H9 (cell line): ENCODE measurements around the gene DEFB123. TPM values are rescaled to one million over a fixed set of nuclear protein-coding genes. Genes with fewer than 3 reads are reported as not detected.

Experiments used
- DNase-seq: peaks from one replicate; pipeline ENCODE4 v3.0.0-alpha.2; 2017
- H2AFZ ChIP-seq: one replicate; pipeline ENCODE4 v1.6.1; 2013; ENCODE audit warnings: mild to moderate bottlenecking, low read length, control low read depth, moderate library complexity
- H2AK5ac ChIP-seq: 2 replicates; pipeline ENCODE4 v1.6.1; 2013; ENCODE audit warnings: low read length, control low read depth, mixed read lengths; ENCODE audit not compliant: insufficient read length
- H2BK120ac ChIP-seq: one replicate; pipeline ENCODE4 v1.6.1; 2013; ENCODE audit warnings: low read depth, mild to moderate bottlenecking, low read length, control low read depth, inconsistent platforms; ENCODE audit not compliant: poor library complexity, severe bottlenecking
- H2BK12ac ChIP-seq: 2 replicates; pipeline ENCODE4 v1.6.1; 2013; ENCODE audit warnings: low read length, control low read depth, mixed read lengths, low read depth; ENCODE audit not compliant: insufficient read length
- H2BK15ac ChIP-seq: 2 replicates; pipeline ENCODE4 v1.6.1; 2013; ENCODE audit warnings: low read depth, low read length, control low read depth
- H2BK20ac ChIP-seq: one replicate; pipeline ENCODE4 v1.6.1; 2013; ENCODE audit warnings: low read depth, mild to moderate bottlenecking, low read length, control low read depth, inconsistent platforms; ENCODE audit not compliant: poor library complexity, severe bottlenecking
- H2BK5ac ChIP-seq: 2 replicates; pipeline ENCODE4 v1.6.1; 2013; ENCODE audit warnings: low read length, control low read depth, mixed read lengths; ENCODE audit not compliant: insufficient read length
- H3K14ac ChIP-seq: 2 replicates; pipeline ENCODE4 v1.6.1; 2013; ENCODE audit warnings: low read length, control low read depth; ENCODE audit not compliant: insufficient read depth
- H3K18ac ChIP-seq: 2 replicates; pipeline ENCODE4 v1.6.1; 2013; ENCODE audit warnings: low read depth, mild to moderate bottlenecking, mixed read lengths, low read length, control low read depth; ENCODE audit not compliant: insufficient read length
- H3K23ac ChIP-seq: 2 replicates; pipeline ENCODE4 v1.6.1; 2013; ENCODE audit warnings: low read length, control low read depth, mixed read lengths, low read depth; ENCODE audit not compliant: insufficient read length
- H3K23me2 ChIP-seq: 2 replicates; pipeline ENCODE4 v1.6.1; 2013; ENCODE audit warnings: low read depth, mild to moderate bottlenecking, mixed read lengths, low read length, control low read depth; ENCODE audit not compliant: insufficient read length, poor library complexity, severe bottlenecking
- H3K27ac ChIP-seq: 2 replicates; pipeline ENCODE4 v1.5.1; 2013; ENCODE audit warnings: low read length, control low read depth, mixed read lengths, low read depth; ENCODE audit not compliant: insufficient read length
- H3K27me3 ChIP-seq: 2 replicates; pipeline ENCODE4 v1.6.1; 2013; ENCODE audit warnings: low read length, control low read depth, inconsistent platforms; ENCODE audit not compliant: insufficient read depth
- H3K4ac ChIP-seq: 2 replicates; pipeline ENCODE4 v1.6.1; 2013; ENCODE audit warnings: low read depth, mild to moderate bottlenecking, control low read depth, inconsistent platforms, low read length, moderate library complexity
- H3K4me1 ChIP-seq: 2 replicates; pipeline ENCODE4 v1.6.1; 2013; ENCODE audit warnings: low read length, control low read depth, inconsistent platforms; ENCODE audit not compliant: insufficient read depth
- H3K4me2 ChIP-seq: 2 replicates; pipeline ENCODE4 v1.6.1; 2013; ENCODE audit warnings: low read length, control low read depth, mixed read lengths; ENCODE audit not compliant: insufficient read length, insufficient read depth
- H3K56ac ChIP-seq: 2 replicates; pipeline ENCODE4 v1.6.1; 2013; ENCODE audit warnings: low read depth, mild to moderate bottlenecking, mixed read lengths, low read length, control low read depth; ENCODE audit not compliant: insufficient read length
- H3K79me1 ChIP-seq: 2 replicates; pipeline ENCODE4 v1.6.1; 2013; ENCODE audit warnings: low read depth, mild to moderate bottlenecking, moderate library complexity, low read length, control low read depth, inconsistent platforms; ENCODE audit not compliant: insufficient read depth, poor library complexity, severe bottlenecking
- H3K79me2 ChIP-seq: 2 replicates; pipeline ENCODE4 v1.6.1; 2013; ENCODE audit warnings: low read length, control low read depth, inconsistent platforms; ENCODE audit not compliant: insufficient read depth
- H3K9ac ChIP-seq: 2 replicates; pipeline ENCODE4 v1.6.1; 2013; ENCODE audit warnings: low read length, control low read depth, mixed read lengths; ENCODE audit not compliant: insufficient read length; ENCODE audit errors: extremely low read depth
- H3K9me3 ChIP-seq: one replicate; pipeline ENCODE4 v1.6.1; 2013; ENCODE audit warnings: low read depth, low read length, inconsistent platforms; ENCODE audit not compliant: control insufficient read depth
- H3T11ph ChIP-seq: one replicate; pipeline ENCODE4 v1.6.1; 2013; ENCODE audit warnings: mild to moderate bottlenecking, low read length, control low read depth, inconsistent platforms
- H4K20me1 ChIP-seq: one replicate; pipeline ENCODE4 v1.6.1; 2013; ENCODE audit not compliant: control insufficient read depth, insufficient read length, insufficient read depth
- H4K5ac ChIP-seq: 2 replicates; pipeline ENCODE4 v1.6.1; 2013; ENCODE audit warnings: low read depth, mild to moderate bottlenecking, mixed read lengths, low read length, control low read depth; ENCODE audit not compliant: insufficient read length
- H4K8ac ChIP-seq: replicated peaks from 2 replicates; pipeline ENCODE4 v1.6.1; 2013; ENCODE audit warnings: low read length, control low read depth, mixed read lengths, low read depth; ENCODE audit not compliant: insufficient read length
- H4K91ac ChIP-seq: 2 replicates; pipeline ENCODE4 v1.6.1; 2013; ENCODE audit warnings: low read depth, mild to moderate bottlenecking, moderate library complexity, mixed read lengths, low read length, control low read depth; ENCODE audit not compliant: insufficient read length
- H3K27ac Mint-ChIP-seq, 3 experiments: 2 replicates in 2 of 3; 3 replicates in 1 of 3; pipeline ENCODE4 v1.8.0; 2020 to 2021; ENCODE audit warnings: mixed read lengths in 3 of 3, mild to moderate bottlenecking in 1 of 3, moderate library complexity in 1 of 3
- H3K27me3 Mint-ChIP-seq: 2 replicates; pipeline ENCODE4 v1.8.0; 2021; ENCODE audit warnings: low read depth, mild to moderate bottlenecking, moderate library complexity, mixed read lengths
- H3K36me3 Mint-ChIP-seq, 3 experiments: 2 replicates in 2 of 3; 3 replicates in 1 of 3; pipeline ENCODE4 v1.8.0; 2020 to 2021; ENCODE audit warnings: low read depth in 3 of 3, mixed read lengths in 3 of 3; ENCODE audit not compliant: insufficient read depth in 1 of 3
- H3K4me1 Mint-ChIP-seq, 2 experiments: 2 replicates each; pipeline ENCODE4 v1.8.0; 2020; ENCODE audit warnings: mixed read lengths in 2 of 2
- H3K4me3 Mint-ChIP-seq, 2 experiments: 2 replicates in 1 of 2; 3 replicates in 1 of 2; pipeline ENCODE4 v1.8.0; 2020 to 2021; ENCODE audit warnings: mild to moderate bottlenecking in 2 of 2, mixed read lengths in 2 of 2, moderate library complexity in 1 of 2
- H3K9me3 Mint-ChIP-seq, 2 experiments: 2 replicates in 1 of 2; 3 replicates in 1 of 2; pipeline ENCODE4 v1.8.0; 2020; ENCODE audit warnings: mild to moderate bottlenecking in 2 of 2, mixed read lengths in 2 of 2, moderate library complexity in 1 of 2
- CTCF ChIP-seq: fragments of 200-600 bp; sonication (generic); conservative IDR thresholded peaks from 3 replicates; pipeline ENCODE4 v1.8.0; 2021; ENCODE audit warnings: antibody characterized with exemption, mild to moderate bottlenecking
- WGBS: extraction: QIAGEN DNeasy Blood & Tissue Kit; methylation state at CpG from one replicate; pipeline ENCODE4 v1.1.7; 2013; ENCODE audit warnings: missing lambda C conversion rate, low lambda C conversion rate, mixed read lengths; ENCODE audit not compliant: insufficient read length; ENCODE audit errors: extremely low coverage; 5-methylcytosine and 5-hydroxymethylcytosine counted together
- total RNA-seq: library from RNA; stranded (reverse); gene quantifications from 2 replicates; pipeline ENCODE4 v1.2.1, GENCODE V29; 2021

The DEFB123 gene
- total RNA-seq, 1 experiment from 2014 or later = not detected

GRCh38 chr20:31414381-31414780, 26.1 kb upstream of the DEFB123 start:
- no peak overlapping the region for H3K9ac ChIP-seq
- H4K5ac ChIP-seq = no peak overlapping the region
- WGBS = no CpG with 5 or more reads among the region's 6 CpGs
- Mint-ChIP-seq H3K9me3 (peaks cover 93 to 97% of the 10 kb centered on the region in 2 experiments), H3K4me3 (no peak overlapping the region), H3K4me1 (no peaks in the 10 kb centered on the region), H3K27ac (no peak overlapping the region), H3K27me3 (peaks cover 9% of the 10 kb centered on the region), H3K36me3 (peaks cover 0 to 42% (median 13%) of the 10 kb centered on the region in 3 experiments; a peak in 5 of 7 replicates)
- H4K91ac ChIP-seq = no peak overlapping the region
- H3K23me2 ChIP-seq = no peaks in the 10 kb centered on the region
- H3K27ac ChIP-seq = no peak overlapping the region
- TF ChIP-seq CTCF = no peak
- H3K79me1 ChIP-seq = no peaks in the 10 kb centered on the region
- no peak overlapping the region for H2BK5ac ChIP-seq
- peaks cover 84% of the 10 kb centered on the region for H3K9me3 ChIP-seq
- H3K14ac ChIP-seq = no peak overlapping the region
- H3K18ac ChIP-seq = no peak overlapping the region
- H3K4ac ChIP-seq = no peak overlapping the region
- H4K8ac ChIP-seq = no peak overlapping the region
- no peak for DNase-seq
- H2BK12ac ChIP-seq = no peak overlapping the region
- no peak overlapping the region for H2BK20ac ChIP-seq
- H2BK15ac ChIP-seq = no peak overlapping the region
- no peaks in the 10 kb centered on the region for H4K20me1 ChIP-seq
- no peak overlapping the region for H3K4me2 ChIP-seq
- H3K79me2 ChIP-seq = no peaks in the 10 kb centered on the region
- no peak overlapping the region for H2BK120ac ChIP-seq
- no peak overlapping the region for H3K23ac ChIP-seq
- no peak overlapping the region for H2AFZ ChIP-seq
- H3K4me1 ChIP-seq = no peaks in the 10 kb centered on the region
- H2AK5ac ChIP-seq = no peak overlapping the region
- no peak overlapping the region for H3T11ph ChIP-seq
- no peaks in the 10 kb centered on the region for H3K27me3 ChIP-seq
- no peak overlapping the region for H3K56ac ChIP-seq
